Transverse colon (tissue), 3 donors: ENCODE results near the gene BMPR1B.

Experiments
- EP300 ChIP-seq: sonication (generic); formaldehyde crosslinking; IDR thresholded peaks from one replicate; pipeline ENCODE4 v1.6.1; 2017; ENCODE audit warnings: antibody characterized with exemption, low read depth
- POLR2A ChIP-seq: fragments of 450-650 bp; IDR thresholded peaks from one replicate; pipeline ENCODE4 v1.6.1; 2016; ENCODE audit warnings: antibody characterized with exemption, mild to moderate bottlenecking, moderate library complexity
- TF ChIP-seq, protein P1 (sequence below), 5 experiments: fragments of 200-600 bp in 3 of 5; fragments of 450-650 bp in 2 of 5; sonication (generic) in 3 of 5; IDR thresholded peaks; 1 replicate in 2 of 5; 2 replicates in 3 of 5; pipeline ENCODE4 v1.5.1; 2016 to 2017; ENCODE audit warnings: antibody characterized with exemption in 5 of 5, inconsistent platforms in 3 of 5, mild to moderate bottlenecking in 2 of 5, moderate library complexity in 1 of 5

DNA sequence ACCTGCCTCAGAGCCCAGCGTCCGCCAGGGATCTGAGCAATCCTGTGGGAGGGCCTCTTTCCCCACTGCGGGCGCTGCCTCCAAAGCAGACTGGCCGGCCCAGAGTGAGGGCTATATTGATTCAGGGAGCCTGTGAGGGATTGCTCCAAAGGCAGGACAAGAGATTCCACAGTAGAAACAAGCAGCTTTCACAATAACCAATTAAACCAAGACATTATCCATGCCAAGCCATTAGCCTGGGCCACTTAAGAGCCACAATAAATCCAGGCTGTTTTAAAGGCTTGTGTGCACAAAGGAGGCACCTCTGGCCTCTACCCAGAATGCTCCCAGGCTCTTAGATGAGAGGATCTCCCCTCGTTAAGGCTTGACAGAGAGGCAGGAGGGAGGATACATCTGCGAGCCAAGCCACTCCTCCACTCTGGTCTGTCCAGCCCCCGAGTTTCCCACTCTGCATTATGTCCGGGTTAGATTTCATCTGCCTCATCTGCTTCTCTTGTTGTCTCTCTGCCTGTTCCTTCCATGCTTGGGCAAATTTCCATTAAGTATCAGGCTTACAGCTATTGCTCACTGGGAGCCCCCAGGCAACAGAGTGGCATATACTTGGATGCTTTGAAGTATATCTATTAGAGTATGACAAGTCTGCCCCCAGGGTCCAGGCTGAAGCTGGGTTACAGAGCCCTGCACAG lies 433.1 kb downstream of the BMPR1B start:
- TF ChIP-seq, protein P1, sequence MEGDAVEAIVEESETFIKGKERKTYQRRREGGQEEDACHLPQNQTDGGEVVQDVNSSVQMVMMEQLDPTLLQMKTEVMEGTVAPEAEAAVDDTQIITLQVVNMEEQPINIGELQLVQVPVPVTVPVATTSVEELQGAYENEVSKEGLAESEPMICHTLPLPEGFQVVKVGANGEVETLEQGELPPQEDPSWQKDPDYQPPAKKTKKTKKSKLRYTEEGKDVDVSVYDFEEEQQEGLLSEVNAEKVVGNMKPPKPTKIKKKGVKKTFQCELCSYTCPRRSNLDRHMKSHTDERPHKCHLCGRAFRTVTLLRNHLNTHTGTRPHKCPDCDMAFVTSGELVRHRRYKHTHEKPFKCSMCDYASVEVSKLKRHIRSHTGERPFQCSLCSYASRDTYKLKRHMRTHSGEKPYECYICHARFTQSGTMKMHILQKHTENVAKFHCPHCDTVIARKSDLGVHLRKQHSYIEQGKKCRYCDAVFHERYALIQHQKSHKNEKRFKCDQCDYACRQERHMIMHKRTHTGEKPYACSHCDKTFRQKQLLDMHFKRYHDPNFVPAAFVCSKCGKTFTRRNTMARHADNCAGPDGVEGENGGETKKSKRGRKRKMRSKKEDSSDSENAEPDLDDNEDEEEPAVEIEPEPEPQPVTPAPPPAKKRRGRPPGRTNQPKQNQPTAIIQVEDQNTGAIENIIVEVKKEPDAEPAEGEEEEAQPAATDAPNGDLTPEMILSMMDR (IDR thresholded peaks at IDR 0.05), result no peak
- TF ChIP-seq EP300 (no peak), POLR2A (no peak)
